WTC11 (cell line): ENCODE measurements around the gene SIX4. TPM values are rescaled to one million over a fixed set of nuclear protein-coding genes. Genes with fewer than 3 reads are reported as not detected.

ENCODE experiments used
- ATAC-seq: fragments of 200-7000 bp; cut with Tn5 transposase; 2 replicates; pipeline ENCODE4 v1.10.0; 2021; ENCODE audit warnings: mild to moderate bottlenecking, moderate library complexity
- CTCF ChIA-PET: fragments of 300-600 bp; sonication (Branson Sonifier 250); formaldehyde crosslinking; loops from one replicate; lab custom pipeline; 2021; ENCODE audit warnings: antibody characterized with exemption; lab: Charles Lee
- POLR2A ChIA-PET: fragments of 350-600 bp; sonication (Branson Sonifier 250); formaldehyde crosslinking; loops from one replicate; lab custom pipeline; 2021; ENCODE audit warnings: antibody characterized with exemption; lab: Charles Lee
- DNase-seq: peaks from one replicate; pipeline ENCODE4 v3.0.0; 2021; ENCODE audit warnings: low spot score
- H3K27ac Mint-ChIP-seq: 2 replicates; pipeline ENCODE4 v1.8.0; 2021; ENCODE audit warnings: mixed read lengths
- H3K27me3 Mint-ChIP-seq: 2 replicates; pipeline ENCODE4 v1.8.0; 2021; ENCODE audit warnings: low read depth, mild to moderate bottlenecking, moderate library complexity, mixed read lengths
- H3K36me3 Mint-ChIP-seq: 2 replicates; pipeline ENCODE4 v1.8.0; 2021; ENCODE audit warnings: mixed read lengths
- H3K4me1 Mint-ChIP-seq: 2 replicates; pipeline ENCODE4 v1.8.0; 2022; ENCODE audit warnings: mixed read lengths
- H3K4me3 Mint-ChIP-seq: 2 replicates; pipeline ENCODE4 v1.8.0; 2021; ENCODE audit warnings: mild to moderate bottlenecking, moderate library complexity, mixed read lengths
- H3K9me3 Mint-ChIP-seq: 2 replicates; pipeline ENCODE4 v1.8.0; 2021; ENCODE audit warnings: mixed read lengths
- CBFB ChIP-seq: sonication (generic); formaldehyde crosslinking; IDR thresholded peaks from 2 replicates; pipeline ENCODE4 v1.8.1; 2022; ENCODE audit warnings: mild to moderate bottlenecking, low read depth, missing genetic modification reagents
- FOXK1 ChIP-seq: sonication (generic); formaldehyde crosslinking; IDR thresholded peaks from 2 replicates; pipeline ENCODE4 v1.8.0; 2022; ENCODE audit warnings: mild to moderate bottlenecking, moderate library complexity, missing genetic modification reagents
- FOXP1 ChIP-seq: sonication (generic); formaldehyde crosslinking; IDR thresholded peaks from 2 replicates; pipeline ENCODE4 v1.8.0; 2022; ENCODE audit warnings: missing genetic modification reagents, mild to moderate bottlenecking, moderate library complexity, borderline replicate concordance
- NFE2L1 ChIP-seq: sonication (generic); formaldehyde crosslinking; IDR thresholded peaks from 2 replicates; pipeline ENCODE4 v1.8.1; 2023; ENCODE audit warnings: missing genetic modification reagents
- PRDM15 ChIP-seq: sonication (generic); formaldehyde crosslinking; IDR thresholded peaks from 2 replicates; pipeline ENCODE4 v1.8.0; 2022; ENCODE audit warnings: missing genetic modification reagents
- PREB ChIP-seq: sonication (generic); formaldehyde crosslinking; IDR thresholded peaks from 2 replicates; pipeline ENCODE4 v1.8.1; 2022; ENCODE audit warnings: mild to moderate bottlenecking, missing genetic modification reagents, moderate library complexity, borderline replicate concordance
- PRRX2 ChIP-seq: fragments of 250-450 bp; sonication (Bioruptor Pico); IDR thresholded peaks from 2 replicates; pipeline ENCODE4 v1.8.0; 2021; ENCODE audit warnings: mild to moderate bottlenecking
- SMAD3 ChIP-seq: sonication (generic); formaldehyde crosslinking; IDR thresholded peaks from 2 replicates; pipeline ENCODE4 v1.8.0; 2022; ENCODE audit warnings: missing genetic modification reagents, mild to moderate bottlenecking, borderline replicate concordance
- SOX15 ChIP-seq: fragments of 250-450 bp; sonication (Bioruptor Pico); IDR thresholded peaks from 2 replicates; pipeline ENCODE4 v1.9.0; 2021; ENCODE audit warnings: mild to moderate bottlenecking
- USF2 ChIP-seq: sonication (generic); formaldehyde crosslinking; IDR thresholded peaks from 2 replicates; pipeline ENCODE4 v1.8.1; 2023; ENCODE audit warnings: mild to moderate bottlenecking, missing genetic modification reagents, moderate library complexity
- ZMAT4 ChIP-seq: fragments of 250-450 bp; sonication (Bioruptor Pico); IDR thresholded peaks from 2 replicates; pipeline ENCODE4 v1.9.0; 2021; ENCODE audit warnings: mild to moderate bottlenecking
- ZNF219 ChIP-seq: sonication (generic); formaldehyde crosslinking; IDR thresholded peaks from 2 replicates; pipeline ENCODE4 v1.8.0; 2023; ENCODE audit warnings: missing genetic modification reagents, mild to moderate bottlenecking, borderline replicate concordance
- ZNF232 ChIP-seq: sonication (generic); formaldehyde crosslinking; IDR thresholded peaks from 2 replicates; pipeline ENCODE4 v1.8.0; 2022; ENCODE audit warnings: mild to moderate bottlenecking, missing genetic modification reagents
- ZNF281 ChIP-seq: sonication (generic); formaldehyde crosslinking; IDR thresholded peaks from 2 replicates; pipeline ENCODE4 v1.8.0; 2023; ENCODE audit warnings: mild to moderate bottlenecking, missing genetic modification reagents
- ZNF416 ChIP-seq: fragments of 250-450 bp; sonication (Bioruptor Pico); IDR thresholded peaks from 2 replicates; pipeline ENCODE4 v1.9.0; 2021; ENCODE audit warnings: mild to moderate bottlenecking, inconsistent platforms
- ZNF671 ChIP-seq: fragments of 250-450 bp; sonication (Bioruptor Pico); IDR thresholded peaks from 2 replicates; pipeline ENCODE4 v1.8.0; 2021; ENCODE audit warnings: mild to moderate bottlenecking
- ZSCAN18 ChIP-seq: fragments of 250-450 bp; sonication (Bioruptor Pico); IDR thresholded peaks from 2 replicates; pipeline ENCODE4 v2.1.2; 2022; ENCODE audit warnings: mild to moderate bottlenecking, moderate library complexity
- total RNA-seq: library from RNA; stranded (reverse); gene quantifications from 3 replicates; pipeline ENCODE4 v1.2.3, GENCODE V29; 2021
- TF ChIP-seq, protein P1 (sequence below): sonication (generic); formaldehyde crosslinking; IDR thresholded peaks from 2 replicates; pipeline ENCODE4 v1.8.0; 2023; ENCODE audit warnings: missing genetic modification reagents, mild to moderate bottlenecking, borderline replicate concordance
- TF ChIP-seq, protein P2 (sequence below): sonication (generic); formaldehyde crosslinking; IDR thresholded peaks from 2 replicates; pipeline ENCODE4 v1.8.1; 2022; ENCODE audit warnings: low read depth, missing genetic modification reagents, borderline replicate concordance
- TF ChIP-seq, protein P3 (sequence below): sonication (generic); formaldehyde crosslinking; IDR thresholded peaks from 2 replicates; pipeline ENCODE4 v1.8.1; 2023; ENCODE audit warnings: mild to moderate bottlenecking, missing genetic modification reagents

SIX4 gene
- total RNA-seq, 1 experiment from 2014 or later, result 41.8 TPM

DNA sequence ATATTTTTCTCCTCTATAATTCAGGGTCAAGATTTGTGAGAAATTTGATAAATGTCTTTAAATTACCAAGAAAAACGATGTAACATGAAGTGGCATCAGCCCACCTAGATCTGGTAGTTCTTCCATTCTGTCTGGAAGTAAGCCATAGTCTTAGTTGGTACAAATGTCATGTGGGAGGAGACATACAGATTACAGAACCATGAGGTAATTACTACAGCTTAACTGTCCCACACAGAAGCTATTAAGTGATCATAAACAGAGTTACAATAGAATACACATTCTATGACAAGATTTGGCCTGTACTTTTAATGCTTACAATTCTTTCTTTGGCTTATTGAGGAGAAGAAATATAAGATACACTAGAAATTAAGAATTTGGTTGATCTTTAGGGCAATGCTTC, 61.2 kb downstream of the SIX4 start:
- ATAC-seq (no peak), DNase-seq (no peak)
- no peak overlapping the region for H3K4me3 Mint-ChIP-seq
- no peaks in the 10 kb centered on the region for H3K36me3 Mint-ChIP-seq
- peaks cover 16% of the 10 kb centered on the region for H3K4me1 Mint-ChIP-seq
- H3K27me3 Mint-ChIP-seq, result peaks cover 33% of the 10 kb centered on the region
- H3K9me3 Mint-ChIP-seq, result no peaks in the 10 kb centered on the region
- ChIA-PET POLR2A (no interaction called here), CTCF (no interaction called here)
- TF ChIP-seq ZNF671 (CRISPR knock-in tag) (no peak), USF2 (CRISPR knock-in tag) (no peak), FOXP1 (no peak), ZNF416 (CRISPR knock-in tag) (no peak), NFE2L1 (no peak), ZNF219 (CRISPR knock-in tag) (no peak), ZMAT4 (CRISPR knock-in tag) (no peak), SOX15 (CRISPR knock-in tag) (no peak), PRRX2 (CRISPR knock-in tag) (no peak), PREB (CRISPR knock-in tag) (no peak), ZSCAN18 (CRISPR knock-in tag) (no peak), ZNF232 (CRISPR knock-in tag) (no peak), FOXK1 (CRISPR knock-in tag) (no peak), PRDM15 (CRISPR knock-in tag) (no peak), CBFB (no peak), ZNF281 (no peak), SMAD3 (CRISPR knock-in tag) (no peak)
- TF ChIP-seq, protein P1, sequence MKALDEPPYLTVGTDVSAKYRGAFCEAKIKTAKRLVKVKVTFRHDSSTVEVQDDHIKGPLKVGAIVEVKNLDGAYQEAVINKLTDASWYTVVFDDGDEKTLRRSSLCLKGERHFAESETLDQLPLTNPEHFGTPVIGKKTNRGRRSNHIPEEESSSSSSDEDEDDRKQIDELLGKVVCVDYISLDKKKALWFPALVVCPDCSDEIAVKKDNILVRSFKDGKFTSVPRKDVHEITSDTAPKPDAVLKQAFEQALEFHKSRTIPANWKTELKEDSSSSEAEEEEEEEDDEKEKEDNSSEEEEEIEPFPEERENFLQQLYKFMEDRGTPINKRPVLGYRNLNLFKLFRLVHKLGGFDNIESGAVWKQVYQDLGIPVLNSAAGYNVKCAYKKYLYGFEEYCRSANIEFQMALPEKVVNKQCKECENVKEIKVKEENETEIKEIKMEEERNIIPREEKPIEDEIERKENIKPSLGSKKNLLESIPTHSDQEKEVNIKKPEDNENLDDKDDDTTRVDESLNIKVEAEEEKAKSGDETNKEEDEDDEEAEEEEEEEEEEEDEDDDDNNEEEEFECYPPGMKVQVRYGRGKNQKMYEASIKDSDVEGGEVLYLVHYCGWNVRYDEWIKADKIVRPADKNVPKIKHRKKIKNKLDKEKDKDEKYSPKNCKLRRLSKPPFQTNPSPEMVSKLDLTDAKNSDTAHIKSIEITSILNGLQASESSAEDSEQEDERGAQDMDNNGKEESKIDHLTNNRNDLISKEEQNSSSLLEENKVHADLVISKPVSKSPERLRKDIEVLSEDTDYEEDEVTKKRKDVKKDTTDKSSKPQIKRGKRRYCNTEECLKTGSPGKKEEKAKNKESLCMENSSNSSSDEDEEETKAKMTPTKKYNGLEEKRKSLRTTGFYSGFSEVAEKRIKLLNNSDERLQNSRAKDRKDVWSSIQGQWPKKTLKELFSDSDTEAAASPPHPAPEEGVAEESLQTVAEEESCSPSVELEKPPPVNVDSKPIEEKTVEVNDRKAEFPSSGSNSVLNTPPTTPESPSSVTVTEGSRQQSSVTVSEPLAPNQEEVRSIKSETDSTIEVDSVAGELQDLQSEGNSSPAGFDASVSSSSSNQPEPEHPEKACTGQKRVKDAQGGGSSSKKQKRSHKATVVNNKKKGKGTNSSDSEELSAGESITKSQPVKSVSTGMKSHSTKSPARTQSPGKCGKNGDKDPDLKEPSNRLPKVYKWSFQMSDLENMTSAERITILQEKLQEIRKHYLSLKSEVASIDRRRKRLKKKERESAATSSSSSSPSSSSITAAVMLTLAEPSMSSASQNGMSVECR (CRISPR knock-in tag), result no peak
- TF ChIP-seq, protein P2, sequence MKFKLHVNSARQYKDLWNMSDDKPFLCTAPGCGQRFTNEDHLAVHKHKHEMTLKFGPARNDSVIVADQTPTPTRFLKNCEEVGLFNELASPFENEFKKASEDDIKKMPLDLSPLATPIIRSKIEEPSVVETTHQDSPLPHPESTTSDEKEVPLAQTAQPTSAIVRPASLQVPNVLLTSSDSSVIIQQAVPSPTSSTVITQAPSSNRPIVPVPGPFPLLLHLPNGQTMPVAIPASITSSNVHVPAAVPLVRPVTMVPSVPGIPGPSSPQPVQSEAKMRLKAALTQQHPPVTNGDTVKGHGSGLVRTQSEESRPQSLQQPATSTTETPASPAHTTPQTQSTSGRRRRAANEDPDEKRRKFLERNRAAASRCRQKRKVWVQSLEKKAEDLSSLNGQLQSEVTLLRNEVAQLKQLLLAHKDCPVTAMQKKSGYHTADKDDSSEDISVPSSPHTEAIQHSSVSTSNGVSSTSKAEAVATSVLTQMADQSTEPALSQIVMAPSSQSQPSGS (CRISPR knock-in tag), result no peak
- TF ChIP-seq, protein P3, sequence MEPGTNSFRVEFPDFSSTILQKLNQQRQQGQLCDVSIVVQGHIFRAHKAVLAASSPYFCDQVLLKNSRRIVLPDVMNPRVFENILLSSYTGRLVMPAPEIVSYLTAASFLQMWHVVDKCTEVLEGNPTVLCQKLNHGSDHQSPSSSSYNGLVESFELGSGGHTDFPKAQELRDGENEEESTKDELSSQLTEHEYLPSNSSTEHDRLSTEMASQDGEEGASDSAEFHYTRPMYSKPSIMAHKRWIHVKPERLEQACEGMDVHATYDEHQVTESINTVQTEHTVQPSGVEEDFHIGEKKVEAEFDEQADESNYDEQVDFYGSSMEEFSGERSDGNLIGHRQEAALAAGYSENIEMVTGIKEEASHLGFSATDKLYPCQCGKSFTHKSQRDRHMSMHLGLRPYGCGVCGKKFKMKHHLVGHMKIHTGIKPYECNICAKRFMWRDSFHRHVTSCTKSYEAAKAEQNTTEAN (CRISPR knock-in tag), result no peak
- no peak overlapping the region for H3K27ac Mint-ChIP-seq
